Heart left ventricle (tissue), 13 donors: ENCODE results near the gene TREH.

Experiments used
- CTCF ChIP-seq, 12 donors: fragments of 200-600 bp; sonication (generic) in 4 of 12; IDR thresholded peaks; one replicate each; pipeline versions ENCODE4 v1.5.0 to v1.8.0; 2018 to 2022; ENCODE audit warnings: antibody characterized with exemption in 12 of 12, mild to moderate bottlenecking in 5 of 12
- POLR2A ChIP-seq, 2 donors: fragments of 450-650 bp; IDR thresholded peaks; one replicate each; pipeline ENCODE4 v1.6.1; 2017; ENCODE audit warnings: antibody characterized with exemption in 2 of 2, mild to moderate bottlenecking in 2 of 2, moderate library complexity in 2 of 2
- donor health status: ischemic (EF 13 %, LVEDD 7.1; RV severe dilation, severe dysfunction).
- donor health status: DM: no; HTN: yes; CAD: no.
- donor health status: DM: no; HTN: no; CAD: no.
- donor health status: ischemic (EF 25% LVEDD 6.9; RV normal size, moderate dysfunction).
- donor health status: ischemic (EF 25% LVEDD 5.7; RV mildly dilated, moderate dysfunction).
- donor health status: ischemic (EF 35%, LVEDD 5.7; RV mildly dilated, moderate dysfunction).
- donor health status: nonischemic (EF 11% LVEDD 7.7; RV severe dilation, severe dysfunction).
- donor health status: DM: yes; HTN: yes; CAD: no.
- donor health status: PGD.
- donor health status: ischemic (EF 29% LVEDD 5.4; RV normal size, mild dysfunction).
- donor health status: nonischemic (EF 23%, LVEDD 6.1; RV moderate dilation, normal function).

- TF ChIP-seq CTCF (IDR thresholded peaks at IDR 0.05) (no peak), POLR2A (IDR thresholded peaks at IDR 0.05) (no peak)
These were observed 37.9 kb downstream of the TREH start for GRCh38 chr11:118641397-118642019.
